Measurements from ENCODE around the gene SLIT3.

DNA sequence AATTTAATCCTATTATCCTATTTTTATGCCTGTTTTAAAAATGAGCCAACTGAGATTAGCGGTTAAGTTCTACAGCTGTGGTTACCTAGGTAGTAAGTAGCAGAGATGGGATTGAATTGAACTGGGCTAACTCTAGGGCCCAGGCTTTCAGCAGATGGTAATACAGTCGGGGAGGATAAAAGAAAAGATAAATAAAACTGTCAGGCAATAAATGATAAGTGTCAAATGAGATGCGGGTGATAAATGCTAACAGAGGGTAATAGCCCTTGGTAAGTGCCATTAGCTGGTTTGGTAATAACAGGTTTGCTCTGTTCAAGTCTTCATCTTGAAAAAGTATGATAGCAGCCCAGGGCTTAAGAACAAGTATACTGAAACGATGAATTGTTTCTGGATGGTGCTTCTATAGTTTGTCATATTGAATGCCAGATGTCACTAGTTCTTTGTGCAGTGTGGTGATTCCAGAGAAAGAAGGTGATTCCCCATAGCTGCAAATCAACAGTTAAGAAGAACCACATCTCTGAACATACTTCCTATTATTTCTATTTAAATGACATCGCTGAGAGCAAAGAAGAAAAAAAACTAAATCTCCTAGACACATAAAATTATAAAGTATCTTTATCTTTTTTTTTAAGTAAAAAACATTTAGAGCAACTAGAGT lies 360.9 kb downstream of the SLIT3 start:
- TF ChIP-seq PPARA (CRISPR knock-in tag; IDR thresholded peaks at IDR 0.05; ENCODE audit: borderline replicate concordance): no peak
- TF ChIP-seq, protein P1, sequence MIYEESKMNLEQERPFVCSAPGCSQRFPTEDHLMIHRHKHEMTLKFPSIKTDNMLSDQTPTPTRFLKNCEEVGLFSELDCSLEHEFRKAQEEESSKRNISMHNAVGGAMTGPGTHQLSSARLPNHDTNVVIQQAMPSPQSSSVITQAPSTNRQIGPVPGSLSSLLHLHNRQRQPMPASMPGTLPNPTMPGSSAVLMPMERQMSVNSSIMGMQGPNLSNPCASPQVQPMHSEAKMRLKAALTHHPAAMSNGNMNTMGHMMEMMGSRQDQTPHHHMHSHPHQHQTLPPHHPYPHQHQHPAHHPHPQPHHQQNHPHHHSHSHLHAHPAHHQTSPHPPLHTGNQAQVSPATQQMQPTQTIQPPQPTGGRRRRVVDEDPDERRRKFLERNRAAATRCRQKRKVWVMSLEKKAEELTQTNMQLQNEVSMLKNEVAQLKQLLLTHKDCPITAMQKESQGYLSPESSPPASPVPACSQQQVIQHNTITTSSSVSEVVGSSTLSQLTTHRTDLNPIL (CRISPR knock-in tag; IDR thresholded peaks at IDR 0.05; ENCODE audit: low read depth): no peak
- no peak for TF ChIP-seq RARB (CRISPR knock-in tag; IDR thresholded peaks at IDR 0.05)
- TF ChIP-seq, protein P2, sequence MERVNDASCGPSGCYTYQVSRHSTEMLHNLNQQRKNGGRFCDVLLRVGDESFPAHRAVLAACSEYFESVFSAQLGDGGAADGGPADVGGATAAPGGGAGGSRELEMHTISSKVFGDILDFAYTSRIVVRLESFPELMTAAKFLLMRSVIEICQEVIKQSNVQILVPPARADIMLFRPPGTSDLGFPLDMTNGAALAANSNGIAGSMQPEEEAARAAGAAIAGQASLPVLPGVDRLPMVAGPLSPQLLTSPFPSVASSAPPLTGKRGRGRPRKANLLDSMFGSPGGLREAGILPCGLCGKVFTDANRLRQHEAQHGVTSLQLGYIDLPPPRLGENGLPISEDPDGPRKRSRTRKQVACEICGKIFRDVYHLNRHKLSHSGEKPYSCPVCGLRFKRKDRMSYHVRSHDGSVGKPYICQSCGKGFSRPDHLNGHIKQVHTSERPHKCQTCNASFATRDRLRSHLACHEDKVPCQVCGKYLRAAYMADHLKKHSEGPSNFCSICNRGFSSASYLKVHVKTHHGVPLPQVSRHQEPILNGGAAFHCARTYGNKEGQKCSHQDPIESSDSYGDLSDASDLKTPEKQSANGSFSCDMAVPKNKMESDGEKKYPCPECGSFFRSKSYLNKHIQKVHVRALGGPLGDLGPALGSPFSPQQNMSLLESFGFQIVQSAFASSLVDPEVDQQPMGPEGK (CRISPR knock-in tag; IDR thresholded peaks at IDR 0.05; ENCODE audit: borderline replicate concordance): no peak
- no peak for TF ChIP-seq ESRRG (CRISPR knock-in tag; IDR thresholded peaks at IDR 0.05)
- no peak for TF ChIP-seq ZNF70 (CRISPR knock-in tag; IDR thresholded peaks at IDR 0.05)
- TF ChIP-seq CSRNP3 (CRISPR knock-in tag; IDR thresholded peaks at IDR 0.05): no peak
- TF ChIP-seq ZFP3 (CRISPR knock-in tag; IDR thresholded peaks at IDR 0.05): no peak

All from SK-N-SH treated with all-trans-retinoic acid at 6 μM for 48 hours (cell line).